BJ (cell line): ENCODE data around the gene RNF121. TPM values are rescaled to one million over a fixed set of nuclear protein-coding genes. Genes with fewer than 3 reads are reported as not detected.
A peak's percentile ranks its signal among the peaks of the same experiment; 100 is the strongest.

Source experiments
- CTCF ChIA-PET: fragments of 350-600 bp; formaldehyde crosslinking; extraction: SDS; loops from one replicate; lab custom pipeline; 2021; ENCODE audit warnings: antibody characterized with exemption, inconsistent platforms; lab: Yijun Ruan, JAX
- POLR2A ChIA-PET: fragments of 300-600 bp; sonication (Branson Sonifier 250); formaldehyde crosslinking; extraction: SDS; loops from one replicate; lab custom pipeline; 2021; ENCODE audit warnings: antibody characterized with exemption; lab: Charles Lee
- DNase-seq: peaks from one replicate; pipeline ENCODE4 v3.0.0-alpha.2; 2011; ENCODE audit warnings: low read depth
- H3K27me3 ChIP-seq: 2 replicates; pipeline ENCODE4 v1.6.0; 2011; ENCODE audit warnings: low read length; ENCODE audit not compliant: control insufficient read depth, insufficient read depth
- H3K36me3 ChIP-seq: 2 replicates; pipeline ENCODE4 v1.5.1; 2011; ENCODE audit warnings: low read length; ENCODE audit not compliant: control insufficient read depth, insufficient read depth
- H3K4me3 ChIP-seq: 2 replicates; pipeline ENCODE4 v1.5.1; 2011; ENCODE audit warnings: low read depth, mild to moderate bottlenecking, control low read depth, low read length
- polyA plus RNA-seq: library from polyadenylated mRNA; depleted of rRNA; stranded (reverse); fragments of >200 nt; gene quantifications from 2 replicates; pipeline ENCODE4 v1.2.3, GENCODE V29; 2011; rRNA removed
- TF ChIP-seq, protein P1 (sequence below): IDR thresholded peaks from 2 replicates; pipeline ENCODE4 v1.5.1; 2011; ENCODE audit warnings: low read depth, mild to moderate bottlenecking, control low read depth, inconsistent platforms, low read length, moderate library complexity; ENCODE audit not compliant: insufficient read depth

RNF121 gene
- polyA plus RNA-seq, 1 experiment, result 77.3 TPM

DNA sequence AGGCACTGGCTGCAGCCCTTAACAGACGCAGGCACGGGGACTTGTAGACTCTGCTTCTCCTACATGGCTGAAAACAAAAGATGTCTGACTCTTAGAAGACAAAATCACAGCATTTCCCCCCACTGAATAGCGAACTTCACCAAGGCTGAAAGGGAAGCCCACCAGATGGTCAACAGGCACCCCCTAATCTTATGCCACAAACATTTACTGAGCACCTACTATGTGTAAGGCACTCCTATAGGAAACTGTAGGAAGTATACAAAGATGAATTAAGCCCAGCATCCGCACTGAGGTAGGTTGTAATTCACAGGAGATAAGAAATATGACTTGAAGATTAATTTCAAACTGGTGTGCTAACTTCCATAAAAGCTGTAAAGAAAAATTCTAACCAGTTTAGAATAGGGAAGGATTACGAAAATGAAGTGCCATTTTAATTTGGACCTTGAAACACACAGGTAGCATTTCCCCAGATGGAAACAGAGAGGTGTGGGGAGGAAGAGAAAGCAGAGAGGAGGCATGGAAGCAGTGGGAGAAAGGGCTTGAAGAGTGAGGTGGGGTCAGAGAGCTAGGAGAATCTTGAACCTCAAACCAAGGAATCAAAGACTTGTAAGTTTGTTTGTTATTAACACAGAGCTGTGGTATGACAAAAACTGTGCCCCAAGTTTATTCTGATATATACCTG is 113.4 kb downstream of the RNF121 start:
- Histone ChIP-seq H3K36me3 (no peaks in the 10 kb centered on the region), H3K4me3 (peak overlapping the region; percentile 75), H3K27me3 (no peaks in the 10 kb centered on the region)
- POLR2A ChIA-PET, result interaction anchor here (0.5 kb wide), 1 partner anchor 21 kb away, joined by 14 read pairs; no protein-coding TSS in a partner anchor
- no peak for DNase-seq
- TF ChIP-seq, protein P1, sequence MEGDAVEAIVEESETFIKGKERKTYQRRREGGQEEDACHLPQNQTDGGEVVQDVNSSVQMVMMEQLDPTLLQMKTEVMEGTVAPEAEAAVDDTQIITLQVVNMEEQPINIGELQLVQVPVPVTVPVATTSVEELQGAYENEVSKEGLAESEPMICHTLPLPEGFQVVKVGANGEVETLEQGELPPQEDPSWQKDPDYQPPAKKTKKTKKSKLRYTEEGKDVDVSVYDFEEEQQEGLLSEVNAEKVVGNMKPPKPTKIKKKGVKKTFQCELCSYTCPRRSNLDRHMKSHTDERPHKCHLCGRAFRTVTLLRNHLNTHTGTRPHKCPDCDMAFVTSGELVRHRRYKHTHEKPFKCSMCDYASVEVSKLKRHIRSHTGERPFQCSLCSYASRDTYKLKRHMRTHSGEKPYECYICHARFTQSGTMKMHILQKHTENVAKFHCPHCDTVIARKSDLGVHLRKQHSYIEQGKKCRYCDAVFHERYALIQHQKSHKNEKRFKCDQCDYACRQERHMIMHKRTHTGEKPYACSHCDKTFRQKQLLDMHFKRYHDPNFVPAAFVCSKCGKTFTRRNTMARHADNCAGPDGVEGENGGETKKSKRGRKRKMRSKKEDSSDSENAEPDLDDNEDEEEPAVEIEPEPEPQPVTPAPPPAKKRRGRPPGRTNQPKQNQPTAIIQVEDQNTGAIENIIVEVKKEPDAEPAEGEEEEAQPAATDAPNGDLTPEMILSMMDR, result no peak
- CTCF ChIA-PET, result interaction anchor here (1.0 to 2.0 kb wide), 3 partner anchors 49 to 389 kb away, joined by 3 to 6 read pairs (median 3); no protein-coding TSS in a partner anchor

DNA sequence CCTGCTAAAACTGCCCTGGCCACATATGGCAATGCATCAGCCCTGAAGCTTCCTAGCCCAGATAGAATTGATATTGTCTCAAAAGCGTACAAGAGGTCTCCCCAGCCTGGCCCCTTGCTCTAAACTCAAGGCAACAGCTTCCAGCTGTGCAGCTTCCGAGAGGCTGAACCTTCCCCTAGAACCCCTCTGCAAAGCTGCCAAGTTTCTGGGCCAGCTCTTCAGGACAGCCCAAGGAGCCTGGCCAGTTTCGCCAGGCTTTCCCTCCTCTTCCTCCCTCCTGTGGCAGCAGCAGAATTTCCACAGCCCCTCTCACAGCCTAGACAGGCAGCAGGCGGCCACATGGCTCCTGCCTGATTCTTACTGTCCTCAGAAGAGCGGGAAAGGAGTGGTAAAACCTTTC is 117.0 kb downstream of the RNF121 start:
- CTCF ChIA-PET, result interaction anchor here (2.4 kb wide), 1 partner anchor 21 kb away, joined by 6 read pairs; no protein-coding TSS in a partner anchor
- TF ChIP-seq, protein P1, result no peak
- no peaks in the 10 kb centered on the region for H3K36me3 ChIP-seq
- no peak overlapping the region for H3K4me3 ChIP-seq
- DNase-seq, result no peak
- H3K27me3 ChIP-seq, result no peaks in the 10 kb centered on the region
- POLR2A ChIA-PET, result no interaction called here

Other genes starting within 250 kb of the RNF121 start
- not detected in 2 replicates for gene DEFB108B, start 95.8 kb upstream of the RNF121 start, polyA plus RNA-seq
- gene DEFB131B, start 50.6 kb upstream of the RNF121 start, polyA plus RNA-seq, result not detected in 2 replicates
- gene XNDC1N, start 452 bp upstream of the RNF121 start, polyA plus RNA-seq, result 3.3 and 4.5 TPM in 2 replicates
- 2.5 and 3.2 TPM in 2 replicates for gene IL18BP, start 69.9 kb downstream of the RNF121 start, polyA plus RNA-seq
- 87.1 and 120 TPM in 2 replicates for gene NUMA1, start 151.5 kb downstream of the RNF121 start, polyA plus RNA-seq
- gene LRRC51, start 151.8 kb downstream of the RNF121 start, polyA plus RNA-seq, result 9.8 TPM in 2 replicates
- gene LAMTOR1, start 174.3 kb downstream of the RNF121 start, polyA plus RNA-seq, result 105 and 145 TPM in 2 replicates
- gene TOMT, start 176.9 kb downstream of the RNF121 start, polyA plus RNA-seq, result not detected in 2 replicates
- 51.5 and 54.3 TPM in 2 replicates for gene ANAPC15, start 183.6 kb downstream of the RNF121 start, polyA plus RNA-seq
- 0.85 and 0.89 TPM in 2 replicates for gene FOLR3, start 206.7 kb downstream of the RNF121 start, polyA plus RNA-seq